Type B pancreatic cell (in vitro differentiated cells): ENCODE results near the gene AMDHD1. TPM values are rescaled to one million over a fixed set of nuclear protein-coding genes. Genes with fewer than 3 reads are reported as not detected.

Experiments used
- DNase-seq: peaks from one replicate; pipeline ENCODE4 v3.0.0; 2021; ENCODE audit warnings: mixed read lengths; ENCODE audit not compliant: unreplicated experiment; ENCODE audit errors: extremely low spot score
- H3K27ac Mint-ChIP-seq: 2 replicates; pipeline ENCODE4 v1.8.0; 2021; ENCODE audit warnings: mild to moderate bottlenecking, mixed read lengths
- H3K27me3 Mint-ChIP-seq: 2 replicates; pipeline ENCODE4 v1.8.0; 2021; ENCODE audit warnings: mixed read lengths
- H3K36me3 Mint-ChIP-seq: 2 replicates; pipeline ENCODE4 v1.8.0; 2021; ENCODE audit warnings: mixed read lengths
- H3K4me1 Mint-ChIP-seq: one replicate; pipeline ENCODE4 v1.8.0; 2021; ENCODE audit warnings: mixed read lengths; ENCODE audit not compliant: unreplicated experiment
- H3K4me3 Mint-ChIP-seq: 2 replicates; pipeline ENCODE4 v1.8.0; 2021; ENCODE audit warnings: mild to moderate bottlenecking, mixed read lengths
- H3K9me3 Mint-ChIP-seq: 2 replicates; pipeline ENCODE4 v1.8.0; 2021; ENCODE audit warnings: mixed read lengths
- total RNA-seq: library from RNA; stranded (reverse); gene quantifications from 2 replicates; pipeline ENCODE4 v1.2.1, GENCODE V29; 2021; ENCODE audit warnings: low replicate concordance
- TF ChIP-seq, protein P1 (sequence below): fragments of 200-600 bp; sonication (generic); conservative IDR thresholded peaks from 2 replicates; pipeline ENCODE4 v1.5.0; 2021; ENCODE audit warnings: antibody characterized with exemption, mild to moderate bottlenecking

AMDHD1 gene
- total RNA-seq, 1 donor from 2014 or later = 1.0 TPM

DNA sequence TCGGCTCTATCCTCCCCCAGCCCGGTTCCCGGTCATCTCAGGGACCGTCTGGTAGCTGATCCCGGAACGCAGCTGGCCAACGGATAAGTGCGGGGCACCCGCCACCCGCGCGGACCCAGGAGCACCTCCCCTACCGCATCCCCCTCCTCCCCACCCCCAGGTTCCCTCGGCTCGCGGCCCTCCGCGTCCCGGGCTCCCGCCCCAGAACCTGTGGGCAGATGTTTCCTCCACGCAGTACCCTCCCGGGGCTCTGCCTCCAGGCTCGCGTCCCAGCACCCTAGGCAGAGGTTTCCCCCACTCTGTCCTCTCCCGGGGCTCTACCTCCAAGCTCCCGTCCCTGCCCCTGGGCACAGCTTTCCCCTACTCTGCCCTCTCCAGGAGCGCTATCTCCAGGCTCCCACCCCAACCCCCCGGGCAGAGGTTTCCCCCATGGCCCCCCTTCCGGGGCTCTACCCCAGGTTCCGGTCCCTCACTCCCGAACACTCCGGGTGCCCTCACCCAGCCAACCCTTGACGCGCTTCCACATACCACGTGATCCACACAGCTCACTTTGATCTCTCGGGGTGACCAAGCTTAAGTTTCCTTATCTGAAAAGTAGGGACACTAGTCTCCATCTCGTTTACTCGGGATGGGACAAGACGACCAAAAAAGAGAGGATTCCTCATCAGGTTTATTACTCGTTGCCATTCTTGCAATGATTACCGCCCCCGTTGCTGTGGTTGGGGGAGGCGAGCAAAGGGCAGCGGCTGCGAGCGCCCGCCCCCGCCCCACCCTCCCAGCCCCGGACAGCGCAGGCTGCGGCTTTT lies 404 bp upstream of the AMDHD1 start, which contains the start of gene CCDC38:
Gene CCDC38 (minus strand): TSS at position 91 of the 806 bp plus-strand sequence. CDS start 6,105 bp downstream, outside the sequence.
- H3K27me3 Mint-ChIP-seq = peaks cover 49% of the 10 kb centered on the region
- no peaks in the 10 kb centered on the region for H3K36me3 Mint-ChIP-seq
- peak within 1 kb of the TSS; percentile 96 for H3K4me3 Mint-ChIP-seq
- no peaks in the 10 kb centered on the region for H3K9me3 Mint-ChIP-seq
- peak within 1 kb of the TSS; percentile 74 for H3K27ac Mint-ChIP-seq
- TF ChIP-seq, protein P1, sequence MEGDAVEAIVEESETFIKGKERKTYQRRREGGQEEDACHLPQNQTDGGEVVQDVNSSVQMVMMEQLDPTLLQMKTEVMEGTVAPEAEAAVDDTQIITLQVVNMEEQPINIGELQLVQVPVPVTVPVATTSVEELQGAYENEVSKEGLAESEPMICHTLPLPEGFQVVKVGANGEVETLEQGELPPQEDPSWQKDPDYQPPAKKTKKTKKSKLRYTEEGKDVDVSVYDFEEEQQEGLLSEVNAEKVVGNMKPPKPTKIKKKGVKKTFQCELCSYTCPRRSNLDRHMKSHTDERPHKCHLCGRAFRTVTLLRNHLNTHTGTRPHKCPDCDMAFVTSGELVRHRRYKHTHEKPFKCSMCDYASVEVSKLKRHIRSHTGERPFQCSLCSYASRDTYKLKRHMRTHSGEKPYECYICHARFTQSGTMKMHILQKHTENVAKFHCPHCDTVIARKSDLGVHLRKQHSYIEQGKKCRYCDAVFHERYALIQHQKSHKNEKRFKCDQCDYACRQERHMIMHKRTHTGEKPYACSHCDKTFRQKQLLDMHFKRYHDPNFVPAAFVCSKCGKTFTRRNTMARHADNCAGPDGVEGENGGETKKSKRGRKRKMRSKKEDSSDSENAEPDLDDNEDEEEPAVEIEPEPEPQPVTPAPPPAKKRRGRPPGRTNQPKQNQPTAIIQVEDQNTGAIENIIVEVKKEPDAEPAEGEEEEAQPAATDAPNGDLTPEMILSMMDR = no peak
- DNase-seq = peak; percentile 70
- H3K4me1 Mint-ChIP-seq = no peaks in the 10 kb centered on the region

DNA sequence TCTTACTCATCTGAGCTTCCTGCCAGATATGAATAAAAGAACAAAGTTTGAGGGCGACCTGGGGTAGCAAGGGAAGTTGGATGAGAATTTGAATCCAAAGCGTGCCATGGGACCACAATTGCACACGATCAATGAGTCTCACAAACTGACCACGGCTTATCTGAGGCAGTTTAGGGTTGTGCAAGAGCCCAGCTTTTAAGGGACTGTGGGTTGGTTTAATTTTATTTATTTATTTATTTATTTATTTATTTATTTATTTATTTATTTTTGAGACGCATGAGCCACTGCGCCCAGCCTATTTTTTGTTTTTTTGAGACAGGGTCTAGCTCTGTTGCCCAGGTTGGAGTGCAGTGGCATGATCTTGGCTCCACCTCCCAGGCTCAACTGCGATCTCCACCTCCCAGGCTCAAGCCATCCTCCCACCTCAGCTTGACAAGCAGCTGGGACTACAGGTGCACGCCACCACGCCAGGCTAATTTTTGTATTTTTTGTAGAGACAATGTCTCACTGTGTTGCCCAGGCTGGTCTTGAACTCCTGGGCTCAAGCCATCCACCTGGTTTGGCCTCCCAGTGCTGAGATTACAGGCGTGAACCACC lies 1.1 kb downstream of the AMDHD1 start:
- H3K27ac Mint-ChIP-seq = no peak overlapping the region
- H3K27me3 Mint-ChIP-seq = peaks cover 40% of the 10 kb centered on the region
- H3K9me3 Mint-ChIP-seq = no peaks in the 10 kb centered on the region
- no peaks in the 10 kb centered on the region for H3K36me3 Mint-ChIP-seq
- H3K4me3 Mint-ChIP-seq = peak overlapping the region; percentile 96
- no peak for DNase-seq
- no peaks in the 10 kb centered on the region for H3K4me1 Mint-ChIP-seq
- TF ChIP-seq, protein P1 = no peak

DNA sequence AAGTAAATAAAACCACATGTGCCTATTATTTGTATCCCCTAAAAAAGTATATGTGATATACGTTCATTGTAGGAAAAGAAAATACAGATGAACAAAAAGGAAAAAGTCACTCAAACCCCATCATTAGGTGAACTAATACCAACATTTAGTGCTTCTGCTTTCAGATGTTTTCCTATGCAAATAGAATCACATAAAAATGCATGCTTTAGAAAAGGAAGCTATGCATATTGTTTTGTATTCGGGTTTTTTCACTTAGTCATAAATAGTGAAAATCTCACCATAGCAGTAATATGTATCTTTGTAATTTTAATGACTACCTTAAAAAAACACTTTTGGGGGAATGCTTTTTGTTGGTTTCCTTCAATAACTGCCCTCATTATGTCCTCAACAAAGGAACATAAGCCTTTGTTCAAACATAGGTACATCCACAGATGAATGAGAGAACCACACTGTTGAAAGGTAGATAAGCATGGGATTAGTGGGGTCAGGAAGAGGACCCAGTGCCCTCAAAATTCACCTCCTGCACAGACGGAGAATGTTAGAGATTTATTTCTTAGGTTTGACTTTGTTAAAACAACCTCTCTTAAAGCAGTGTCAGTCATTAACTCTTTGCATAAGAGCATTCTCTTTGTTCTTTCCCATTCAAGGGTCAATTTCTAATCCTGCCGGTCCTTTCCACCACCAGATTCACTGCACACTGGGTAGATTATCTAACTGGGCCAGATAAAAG lies 6.5 kb downstream of the AMDHD1 start:
- no peak overlapping the region for H3K27ac Mint-ChIP-seq
- H3K4me3 Mint-ChIP-seq = no peak overlapping the region
- H3K9me3 Mint-ChIP-seq = no peaks in the 10 kb centered on the region
- H3K4me1 Mint-ChIP-seq = peaks cover 4% of the 10 kb centered on the region
- H3K36me3 Mint-ChIP-seq = no peaks in the 10 kb centered on the region
- peaks cover 40% of the 10 kb centered on the region for H3K27me3 Mint-ChIP-seq
- TF ChIP-seq, protein P1 = no peak
- no peak for DNase-seq

DNA sequence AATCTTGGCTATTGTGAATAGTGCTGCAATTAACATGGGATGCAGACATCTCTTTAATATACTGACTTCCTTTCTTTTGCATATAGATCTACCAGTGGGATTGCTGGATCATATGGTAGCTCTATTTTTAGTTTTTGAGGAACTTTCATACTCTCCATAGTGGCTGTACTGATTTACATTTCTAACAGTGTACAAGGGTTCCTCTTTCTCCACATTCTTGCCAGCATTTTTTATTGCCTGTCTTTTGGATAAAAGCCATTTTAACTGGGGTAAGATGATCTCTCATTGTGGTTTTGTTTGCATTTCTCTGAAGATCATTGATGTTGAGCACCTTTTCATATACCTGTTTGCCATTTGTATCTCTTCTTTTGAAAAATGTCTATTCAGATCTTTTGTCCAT lies 8.4 kb downstream of the AMDHD1 start:
- peaks cover 4% of the 10 kb centered on the region for H3K4me1 Mint-ChIP-seq
- H3K36me3 Mint-ChIP-seq = no peaks in the 10 kb centered on the region
- no peaks in the 10 kb centered on the region for H3K9me3 Mint-ChIP-seq
- H3K4me3 Mint-ChIP-seq = no peak overlapping the region
- DNase-seq = no peak
- no peak overlapping the region for H3K27ac Mint-ChIP-seq
- peaks cover 22% of the 10 kb centered on the region for H3K27me3 Mint-ChIP-seq
- TF ChIP-seq, protein P1 = no peak

DNA sequence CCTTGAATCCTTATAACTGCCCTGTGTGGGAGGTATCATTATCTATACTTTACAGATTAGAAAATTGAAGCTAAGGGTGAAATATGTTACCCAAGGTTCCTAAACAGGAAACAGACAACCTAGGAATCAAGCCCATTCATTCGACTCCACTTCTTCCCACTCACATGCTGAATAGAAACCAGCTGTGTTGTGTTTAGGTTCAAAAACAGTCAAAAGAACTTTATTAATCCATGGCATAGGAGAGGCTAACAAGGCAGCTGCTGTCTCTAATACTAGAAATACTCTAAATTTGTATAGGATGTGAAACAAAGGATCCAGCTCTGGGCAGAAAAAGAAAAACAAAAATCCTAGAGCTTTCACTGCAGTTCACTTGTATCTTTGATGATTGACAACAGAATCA lies 9.9 kb downstream of the AMDHD1 start:
- Mint-ChIP-seq H3K4me1 (peaks cover 4% of the 10 kb centered on the region), H3K27ac (no peak overlapping the region), H3K4me3 (no peak overlapping the region), H3K9me3 (no peaks in the 10 kb centered on the region), H3K36me3 (no peaks in the 10 kb centered on the region), H3K27me3 (peaks cover 22% of the 10 kb centered on the region)
- TF ChIP-seq, protein P1 = no peak
- DNase-seq = no peak
